Astrocyte (in vitro differentiated cells and primary cell): ENCODE data around the gene NAV2.

ENCODE experiments used
- EZH2 ChIP-seq: IDR thresholded peaks from 2 replicates; pipeline ENCODE4 v1.6.1; 2012; ENCODE audit warnings: mild to moderate bottlenecking, low read length, inconsistent platforms; ENCODE audit not compliant: insufficient read depth
- TF ChIP-seq, protein P1 (sequence below): IDR thresholded peaks from 2 replicates; pipeline ENCODE4 v1.5.1; 2011; ENCODE audit warnings: low read depth, mild to moderate bottlenecking, inconsistent platforms, low read length, moderate library complexity; ENCODE audit not compliant: insufficient read depth

GRCh38 chr11:19954899-19955298 lies 242.3 kb downstream of the NAV2 start:
- no peak for TF ChIP-seq EZH2
- TF ChIP-seq, protein P1, sequence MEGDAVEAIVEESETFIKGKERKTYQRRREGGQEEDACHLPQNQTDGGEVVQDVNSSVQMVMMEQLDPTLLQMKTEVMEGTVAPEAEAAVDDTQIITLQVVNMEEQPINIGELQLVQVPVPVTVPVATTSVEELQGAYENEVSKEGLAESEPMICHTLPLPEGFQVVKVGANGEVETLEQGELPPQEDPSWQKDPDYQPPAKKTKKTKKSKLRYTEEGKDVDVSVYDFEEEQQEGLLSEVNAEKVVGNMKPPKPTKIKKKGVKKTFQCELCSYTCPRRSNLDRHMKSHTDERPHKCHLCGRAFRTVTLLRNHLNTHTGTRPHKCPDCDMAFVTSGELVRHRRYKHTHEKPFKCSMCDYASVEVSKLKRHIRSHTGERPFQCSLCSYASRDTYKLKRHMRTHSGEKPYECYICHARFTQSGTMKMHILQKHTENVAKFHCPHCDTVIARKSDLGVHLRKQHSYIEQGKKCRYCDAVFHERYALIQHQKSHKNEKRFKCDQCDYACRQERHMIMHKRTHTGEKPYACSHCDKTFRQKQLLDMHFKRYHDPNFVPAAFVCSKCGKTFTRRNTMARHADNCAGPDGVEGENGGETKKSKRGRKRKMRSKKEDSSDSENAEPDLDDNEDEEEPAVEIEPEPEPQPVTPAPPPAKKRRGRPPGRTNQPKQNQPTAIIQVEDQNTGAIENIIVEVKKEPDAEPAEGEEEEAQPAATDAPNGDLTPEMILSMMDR: no peak
